RWPE1 (cell line): ENCODE data around the gene TRAPPC2L.

Experiments
- CTCF ChIA-PET: fragments of 350-600 bp; sonication (Branson Sonifier 250); formaldehyde crosslinking; extraction: SDS; loops from one replicate; lab custom pipeline; 2021; lab: Yijun Ruan, JAX
- POLR2A ChIA-PET: fragments of 400-600 bp; formaldehyde crosslinking; extraction: SDS; loops from one replicate; lab custom pipeline; 2020; ENCODE audit warnings: antibody characterized with exemption; ENCODE audit not compliant: low non-redundant PET; lab: Yijun Ruan, JAX
- DNase-seq: peaks from one replicate; pipeline ENCODE4 v3.0.0; 2012; ENCODE audit warnings: low spot score
- H3K27ac ChIP-seq: fragments of 450-650 bp; 2 replicates; pipeline ENCODE4 v1.5.1; 2017
- CTCF ChIP-seq: fragments of 450-650 bp; conservative IDR thresholded peaks from 2 replicates; pipeline ENCODE4 v1.5.1; 2017; ENCODE audit warnings: low read depth, mild to moderate bottlenecking

Gene TRAPPC2L

GRCh38 chr16:88895335-88895734, 38.4 kb downstream of the TRAPPC2L start:
- DNase-seq, result no peak
- H3K27ac ChIP-seq, result no peak overlapping the region
- ChIA-PET POLR2A (no interaction called here), CTCF (no interaction called here)
- no peak for TF ChIP-seq CTCF

GRCh38 chr16:88896238-88897070, 39.5 kb downstream of the TRAPPC2L start:
- no peak for TF ChIP-seq CTCF
- POLR2A ChIA-PET, result interaction anchor here (0.5 kb wide), 1 partner anchor 76 kb away, joined by 5 read pairs; no protein-coding TSS in a partner anchor
- DNase-seq, result no peak
- CTCF ChIA-PET, result interaction anchor here (1.0 kb wide), 1 partner anchor 15 kb away, joined by 3 read pairs; no protein-coding TSS in a partner anchor
- no peak overlapping the region for H3K27ac ChIP-seq

- no peak for DNase-seq
- CTCF ChIA-PET, result interaction anchor here (1.0 kb wide), 1 partner anchor 16 kb away, joined by 3 read pairs; no protein-coding TSS in a partner anchor
- POLR2A ChIA-PET, result no interaction called here
- TF ChIP-seq CTCF, result no peak
- no peak overlapping the region for H3K27ac ChIP-seq
Observed at GRCh38 chr16:88897696-88898425, 40.9 kb downstream of the TRAPPC2L start.

GRCh38 chr16:88899901-88900661, 43.2 kb downstream of the TRAPPC2L start:
- DNase-seq, result no peak
- TF ChIP-seq CTCF, result no peak
- ChIA-PET CTCF (no interaction called here), POLR2A (interaction anchor here (0.6 kb wide), 1 partner anchor 307 kb away, joined by 7 read pairs; no protein-coding TSS in a partner anchor)
- no peak overlapping the region for H3K27ac ChIP-seq

- H3K27ac ChIP-seq, result no peak overlapping the region
- no peak for DNase-seq
- ChIA-PET CTCF (no interaction called here), POLR2A (interaction anchor here (0.6 kb wide), 1 partner anchor 307 kb away, joined by 7 read pairs; no protein-coding TSS in a partner anchor)
- TF ChIP-seq CTCF, result no peak
Observed at GRCh38 chr16:88900662-88901052, 43.7 kb downstream of the TRAPPC2L start.
